Subcutaneous adipose tissue (tissue), 4 donors: ENCODE results near the gene ACTG1. TPM values are rescaled to one million over a fixed set of nuclear protein-coding genes. Genes with fewer than 3 reads are reported as not detected.

Experiments used
- total RNA-seq, 4 donors: library from RNA; depleted of rRNA; stranded (reverse); fragments of >200 nt; gene quantifications; one replicate each; pipeline ENCODE4 v1.1.0, GENCODE V29; 2016
- TF ChIP-seq, protein P1 (sequence below): fragments of 450-650 bp; IDR thresholded peaks from one replicate; pipeline ENCODE4 v1.5.1; 2016; ENCODE audit warnings: low read depth, mild to moderate bottlenecking, control low read depth, antibody characterized with exemption, moderate library complexity

Gene ACTG1
- total RNA-seq, 4 donors from 2014 or later: 1,095 to 1,902 (median 1,493) TPM

DNA sequence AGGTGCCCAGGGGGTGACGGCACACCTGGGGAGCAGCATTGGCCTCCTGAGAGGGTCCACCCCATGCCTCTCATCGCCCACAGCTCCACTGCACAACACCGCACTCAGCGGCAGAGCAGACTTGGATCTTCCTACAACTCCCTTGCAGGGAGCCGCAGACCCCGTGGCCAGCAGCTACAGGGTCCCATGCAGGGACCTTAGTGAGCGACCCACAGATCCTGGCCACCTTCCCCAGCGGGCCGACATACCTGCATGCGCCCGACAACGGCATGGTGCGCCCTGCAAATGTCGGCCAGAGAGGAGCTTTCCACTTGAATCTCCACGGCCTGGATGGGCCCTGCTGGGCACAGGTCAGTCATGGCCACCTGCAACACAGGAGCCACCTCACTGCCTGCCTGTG lies 31.2 kb upstream of the ACTG1 start:
- TF ChIP-seq, protein P1, sequence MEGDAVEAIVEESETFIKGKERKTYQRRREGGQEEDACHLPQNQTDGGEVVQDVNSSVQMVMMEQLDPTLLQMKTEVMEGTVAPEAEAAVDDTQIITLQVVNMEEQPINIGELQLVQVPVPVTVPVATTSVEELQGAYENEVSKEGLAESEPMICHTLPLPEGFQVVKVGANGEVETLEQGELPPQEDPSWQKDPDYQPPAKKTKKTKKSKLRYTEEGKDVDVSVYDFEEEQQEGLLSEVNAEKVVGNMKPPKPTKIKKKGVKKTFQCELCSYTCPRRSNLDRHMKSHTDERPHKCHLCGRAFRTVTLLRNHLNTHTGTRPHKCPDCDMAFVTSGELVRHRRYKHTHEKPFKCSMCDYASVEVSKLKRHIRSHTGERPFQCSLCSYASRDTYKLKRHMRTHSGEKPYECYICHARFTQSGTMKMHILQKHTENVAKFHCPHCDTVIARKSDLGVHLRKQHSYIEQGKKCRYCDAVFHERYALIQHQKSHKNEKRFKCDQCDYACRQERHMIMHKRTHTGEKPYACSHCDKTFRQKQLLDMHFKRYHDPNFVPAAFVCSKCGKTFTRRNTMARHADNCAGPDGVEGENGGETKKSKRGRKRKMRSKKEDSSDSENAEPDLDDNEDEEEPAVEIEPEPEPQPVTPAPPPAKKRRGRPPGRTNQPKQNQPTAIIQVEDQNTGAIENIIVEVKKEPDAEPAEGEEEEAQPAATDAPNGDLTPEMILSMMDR: no peak

DNA sequence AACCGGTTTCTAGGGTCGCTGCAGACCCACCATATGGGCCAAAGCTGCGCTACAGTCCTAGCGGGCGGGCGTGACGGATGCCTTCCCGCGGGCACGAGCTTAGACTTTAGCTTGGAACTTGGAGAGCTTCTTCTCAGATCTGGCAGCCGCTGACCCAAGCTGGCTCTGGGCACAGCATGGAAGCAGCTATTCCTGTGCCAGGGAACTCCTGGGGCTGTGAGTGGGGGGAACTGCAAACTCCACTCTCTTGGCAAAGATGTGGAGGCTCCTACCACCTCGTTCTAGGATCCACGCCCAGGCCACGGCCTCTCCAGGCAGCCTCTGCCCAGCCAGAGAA lies 30.7 kb upstream of the ACTG1 start:
- TF ChIP-seq, protein P1: no peak

DNA sequence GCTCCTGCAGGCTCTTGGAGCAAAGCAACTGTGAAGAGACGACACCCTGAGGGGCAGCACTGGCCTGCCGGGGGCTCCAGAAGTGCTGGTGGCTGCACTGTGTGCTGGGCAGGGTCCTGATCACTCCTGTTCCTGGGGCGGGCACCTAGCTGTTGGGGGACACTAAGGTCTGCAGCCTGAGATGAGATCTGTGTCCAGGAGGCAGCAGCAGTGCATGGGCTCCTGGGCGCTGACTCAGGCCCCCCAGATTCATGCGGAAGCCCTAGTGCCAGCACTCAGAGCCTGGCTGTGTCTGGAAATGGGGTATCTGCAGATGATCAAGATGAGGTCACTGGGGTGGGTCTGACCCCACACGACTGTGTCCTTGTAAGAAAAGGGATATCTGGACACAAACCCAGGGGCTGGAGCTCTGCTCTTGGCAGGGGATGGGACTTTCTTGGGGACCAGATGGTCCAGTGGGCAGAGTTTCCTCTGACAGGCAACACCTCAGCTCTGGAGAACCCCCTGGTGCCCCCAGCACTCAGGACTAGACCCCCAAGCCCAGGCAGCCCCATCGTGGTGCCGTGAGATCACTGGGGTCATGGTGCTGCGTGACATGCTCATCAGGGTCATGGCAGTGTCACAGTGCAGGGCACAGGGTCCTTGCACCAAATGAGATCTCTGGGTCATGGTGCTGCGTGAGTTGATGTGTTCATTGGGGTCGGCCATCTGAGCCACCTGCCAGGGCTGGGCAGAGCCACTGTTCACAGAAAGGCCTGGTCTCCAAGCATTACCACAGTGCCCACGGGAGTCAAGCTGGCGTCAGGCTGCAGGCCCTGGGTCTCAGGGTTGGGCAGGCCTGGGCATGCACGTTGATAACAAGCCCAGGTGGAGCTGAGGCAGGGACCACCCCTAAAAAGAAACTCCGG lies 30.1 kb upstream of the ACTG1 start:
- TF ChIP-seq, protein P1: no peak

DNA sequence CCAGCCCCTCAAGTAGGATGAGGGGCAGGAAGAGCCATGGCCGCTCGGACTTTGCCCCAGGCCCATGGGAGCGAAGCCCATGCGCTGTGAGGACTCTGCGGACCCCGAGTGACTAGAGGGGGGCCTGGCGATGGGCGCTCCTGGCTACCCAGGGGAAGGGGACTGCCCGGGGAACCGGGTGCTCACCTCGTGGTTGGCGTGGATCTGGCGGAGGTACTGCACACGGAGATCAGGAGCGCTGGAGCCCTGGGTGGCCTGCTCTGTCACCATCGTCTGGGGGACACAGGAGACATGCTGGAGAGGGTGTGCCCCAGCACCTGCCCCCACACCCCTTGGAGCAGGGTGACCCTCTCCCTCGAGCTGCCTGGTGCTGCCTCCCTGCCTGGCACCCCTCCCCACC lies 28.5 kb upstream of the ACTG1 start:
- TF ChIP-seq, protein P1: no peak

DNA sequence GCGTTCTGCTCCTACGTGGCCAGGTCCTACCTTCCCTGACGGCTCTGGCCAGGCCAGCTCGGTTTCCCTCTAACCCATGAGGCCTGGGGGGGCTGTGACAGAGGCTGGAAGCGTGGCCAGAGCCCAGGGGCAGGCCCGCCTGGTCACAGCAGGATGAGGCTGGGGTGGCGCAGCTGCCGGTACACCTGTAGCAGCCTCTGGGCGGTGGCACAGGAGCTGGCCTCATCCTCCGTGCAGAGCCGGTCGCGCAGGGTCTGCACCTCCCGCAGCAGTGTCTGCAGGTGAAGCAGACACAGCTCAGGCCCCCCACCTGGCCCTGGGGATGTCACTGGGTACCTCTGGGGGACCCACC lies 28.1 kb upstream of the ACTG1 start:
- TF ChIP-seq, protein P1: no peak

DNA sequence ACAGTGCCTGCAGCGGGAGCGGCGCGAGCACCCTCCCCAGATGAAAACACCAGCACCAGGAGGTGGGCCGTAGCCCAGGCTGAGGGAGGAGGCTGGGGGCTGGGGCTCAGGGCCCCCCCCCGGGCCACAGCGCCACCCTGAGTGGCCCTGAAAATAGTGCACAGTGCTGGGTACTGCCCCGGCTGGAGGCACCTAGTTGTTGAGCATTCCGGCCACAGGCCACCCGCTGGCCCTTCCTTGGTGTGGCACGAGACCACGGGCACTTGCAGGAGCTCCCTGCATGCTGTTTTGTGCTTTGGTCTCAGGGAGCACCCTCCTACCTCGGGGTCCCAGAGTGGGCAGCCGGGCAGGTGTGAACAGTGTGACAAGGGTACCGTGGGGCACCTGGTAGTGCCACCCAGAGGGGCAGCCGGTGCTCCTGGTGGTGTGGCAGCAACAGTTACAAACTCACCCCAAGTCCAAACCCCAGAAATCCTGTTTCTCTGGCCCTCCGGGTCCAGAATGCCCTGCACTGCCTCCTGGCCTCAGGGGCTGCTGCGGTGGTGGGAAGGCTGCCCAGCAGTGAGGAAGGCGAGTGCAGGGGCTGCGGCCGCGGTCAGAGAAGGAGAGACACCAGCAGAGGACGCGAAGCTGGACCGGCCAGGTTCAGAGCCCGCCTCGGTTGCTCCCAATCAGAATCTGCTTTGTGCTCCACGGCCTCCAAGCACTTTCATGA lies 27.5 kb upstream of the ACTG1 start:
- TF ChIP-seq, protein P1: no peak

DNA sequence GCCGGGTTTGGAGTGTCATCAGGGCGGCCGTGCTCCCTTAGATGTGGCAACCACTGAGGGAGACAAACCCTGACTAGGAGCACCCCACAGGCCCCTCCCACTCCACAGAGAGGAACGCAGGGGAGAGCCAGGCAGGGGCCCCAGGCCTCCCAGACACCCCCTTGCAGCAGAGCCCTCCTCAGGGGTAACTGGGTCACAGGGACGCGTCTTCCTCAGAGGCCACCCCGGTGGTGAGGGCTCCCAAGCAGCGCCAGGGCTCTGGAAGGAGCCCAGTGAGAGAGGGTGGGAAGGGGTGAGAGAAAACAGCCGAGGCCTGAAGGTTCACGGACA lies 26.9 kb upstream of the ACTG1 start:
- TF ChIP-seq, protein P1: no peak
